ENCODE data around the gene PLCH1.
A peak's percentile ranks its signal among the peaks of the same experiment; 100 is the strongest.

PLCH1 gene

GRCh38 chr3:155443815-155444214 is 301.1 kb downstream of the PLCH1 start:
- TF ChIP-seq CTCF (conservative IDR thresholded peaks at IDR 0.05; ENCODE audit: low read depth, low read length) = no peak
- no peak for DNase-seq (ENCODE audit: low read depth)

GRCh38 chr3:155442072-155442471 is 302.8 kb downstream of the PLCH1 start:
- DNase-seq (ENCODE audit: low read depth) = no peak
- TF ChIP-seq CTCF (conservative IDR thresholded peaks at IDR 0.05; ENCODE audit: low read depth, low read length) = no peak
- no peak overlapping the region for H3K4me3 ChIP-seq (ENCODE audit: low read length)

More at GRCh38 chr3:155443815-155444214, 301.1 kb downstream of the PLCH1 start:
- no peak overlapping the region for H3K4me3 ChIP-seq (ENCODE audit: low read length)

- no peak for TF ChIP-seq CTCF (conservative IDR thresholded peaks at IDR 0.05; ENCODE audit: low read depth, low read length)
- DNase-seq (ENCODE audit: low read depth) = peak; percentile 69
- no peak overlapping the region for H3K4me3 ChIP-seq (ENCODE audit: low read length)
Measured at GRCh38 chr3:155441506-155441905, 303.4 kb downstream of the PLCH1 start.

- no peak for DNase-seq (ENCODE audit: low read depth)
- no peak for TF ChIP-seq CTCF (conservative IDR thresholded peaks at IDR 0.05; ENCODE audit: low read depth, low read length)
- no peak overlapping the region for H3K4me3 ChIP-seq (ENCODE audit: low read length)
Measured at GRCh38 chr3:155441026-155441425, 303.8 kb downstream of the PLCH1 start.

- H3K4me3 ChIP-seq (ENCODE audit: low read length) = no peak overlapping the region
- no peak for DNase-seq (ENCODE audit: low read depth)
- no peak for TF ChIP-seq CTCF (conservative IDR thresholded peaks at IDR 0.05; ENCODE audit: low read depth, low read length)
Measured at GRCh38 chr3:155435821-155436220, 309.1 kb downstream of the PLCH1 start.

GRCh38 chr3:155431856-155432570 is 312.9 kb downstream of the PLCH1 start:
- no peak for DNase-seq (ENCODE audit: low read depth)
- no peak for TF ChIP-seq CTCF (conservative IDR thresholded peaks at IDR 0.05; ENCODE audit: low read depth, low read length)
- no peak overlapping the region for H3K4me3 ChIP-seq (ENCODE audit: low read length)

- TF ChIP-seq CTCF (conservative IDR thresholded peaks at IDR 0.05; ENCODE audit: low read depth, low read length) = no peak
- DNase-seq (ENCODE audit: low read depth) = no peak
- H3K4me3 ChIP-seq (ENCODE audit: low read length) = no peak overlapping the region
Measured at GRCh38 chr3:155428563-155428962, 316.3 kb downstream of the PLCH1 start.
